Activated T-cell treated with anti-CD3 and anti-CD28 coated beads, Interleukin-2, amount 50 U/mL, for 72 hours (primary cell): ENCODE results near the gene RAB5B. TPM values are rescaled to one million over a fixed set of nuclear protein-coding genes. Genes with fewer than 3 reads are reported as not detected.
"Not testable (repeated sequence)": the region's sequence is repeated elsewhere in the genome, so short reads cannot be mapped to it uniquely, and the experiment has no call there.

Experiments
- ATAC-seq, 2 donors: fragments of 150-1000 bp; cut with Tn5 transposase; replicated peaks in 1 of 2; 2 replicates each; pipeline ENCODE4 v1.10.0; 2021; ENCODE audit warnings: moderate library complexity in 2 of 2, mild to moderate bottlenecking in 1 of 2
- DNase-seq, 2 donors: peaks; one replicate each; pipeline ENCODE4 v3.0.0; 2021 to 2022; ENCODE audit warnings: mixed read lengths in 1 of 2
- H3K27ac Mint-ChIP-seq: one replicate; pipeline ENCODE4 v1.8.0; 2022; ENCODE audit warnings: mild to moderate bottlenecking, moderate library complexity, mixed read lengths
- H3K27me3 Mint-ChIP-seq: one replicate; pipeline ENCODE4 v1.8.0; 2022; ENCODE audit warnings: low read depth, mixed read lengths
- H3K36me3 Mint-ChIP-seq, 2 donors: one replicate each; pipeline ENCODE4 v1.8.0; 2022; ENCODE audit warnings: mixed read lengths in 2 of 2, mild to moderate bottlenecking in 1 of 2; ENCODE audit not compliant: insufficient read depth in 2 of 2
- H3K4me1 Mint-ChIP-seq: one replicate; pipeline ENCODE4 v1.8.0; 2022; ENCODE audit warnings: low read depth, mixed read lengths
- H3K4me3 Mint-ChIP-seq, 2 donors: one replicate each; pipeline ENCODE4 v1.8.0; 2022; ENCODE audit warnings: mild to moderate bottlenecking in 2 of 2, mixed read lengths in 2 of 2, moderate library complexity in 2 of 2
- H3K9me3 Mint-ChIP-seq, 2 donors: one replicate each; pipeline ENCODE4 v1.8.0; 2022; ENCODE audit warnings: mixed read lengths in 2 of 2
- total RNA-seq, 2 donors: library from RNA; stranded (reverse); gene quantifications; one replicate each; pipeline ENCODE4 v1.2.3, GENCODE V29; 2022

The RAB5B gene
- total RNA-seq, 2 donors from 2014 or later, result 49.4 to 56.6 TPM

DNA sequence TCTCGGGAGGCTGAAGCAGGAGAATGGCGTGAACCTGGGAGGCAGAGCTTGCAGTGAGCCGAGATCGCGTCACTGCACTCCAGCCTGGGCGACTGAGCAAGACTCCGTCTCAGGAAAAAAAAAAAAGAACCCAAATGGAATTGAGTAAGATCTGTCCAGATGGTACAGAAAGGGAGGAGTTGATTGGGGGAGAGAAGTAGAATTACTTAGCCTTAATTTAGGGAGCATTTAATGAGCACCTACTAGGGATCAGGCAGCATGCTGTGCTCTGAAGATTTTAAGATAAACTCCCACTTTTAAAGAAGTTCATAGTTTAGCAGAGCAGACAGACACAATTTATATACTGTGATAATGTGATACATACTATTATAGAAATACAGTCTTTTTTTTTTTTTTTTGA is 4.5 kb downstream of the RAB5B start:
- no peaks in the 10 kb centered on the region for H3K27me3 Mint-ChIP-seq
- peak overlapping the region; percentile 56 for H3K27ac Mint-ChIP-seq
- no peak overlapping the region for H3K4me3 Mint-ChIP-seq
- H3K36me3 Mint-ChIP-seq, result peaks cover 0 to 9% of the 10 kb centered on the region in 2 donors
- ATAC-seq (no peak), DNase-seq (no peak)
- no peaks in the 10 kb centered on the region for H3K9me3 Mint-ChIP-seq
- peaks cover 7% of the 10 kb centered on the region for H3K4me1 Mint-ChIP-seq

GRCh38 chr12:55979069-55979468 is 5.2 kb downstream of the RAB5B start:
- no peak for ATAC-seq
- peaks cover 0 to 11% of the 10 kb centered on the region in 2 donors for H3K36me3 Mint-ChIP-seq

DNA sequence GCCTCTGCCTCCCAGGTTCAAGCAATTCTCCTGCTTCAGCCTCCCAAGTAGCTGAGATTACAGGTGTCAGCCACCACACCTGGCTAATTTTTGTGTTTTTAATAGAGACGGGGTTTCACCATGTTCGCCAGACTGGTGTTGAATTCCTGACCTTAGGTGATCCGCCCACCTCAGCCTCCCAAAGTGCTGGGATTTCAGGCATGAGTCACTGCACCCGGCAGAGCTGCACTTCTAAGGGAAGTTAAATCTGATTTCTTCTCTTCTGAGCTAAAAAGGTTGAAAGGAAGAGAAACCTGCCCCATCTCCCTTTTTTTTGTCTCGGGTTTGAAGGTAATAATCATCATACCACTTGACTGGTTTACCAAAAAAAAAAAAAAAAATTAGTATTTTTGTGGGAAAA is 8.0 kb downstream of the RAB5B start:
- H3K36me3 Mint-ChIP-seq, result peaks cover under 1 to 11% of the 10 kb centered on the region in 2 donors
- not testable (repeated sequence) for H3K27me3 Mint-ChIP-seq, H3K27ac Mint-ChIP-seq, ATAC-seq, H3K4me1 Mint-ChIP-seq, H3K9me3 Mint-ChIP-seq, H3K4me3 Mint-ChIP-seq, DNase-seq

More at GRCh38 chr12:55979069-55979468, 5.2 kb downstream of the RAB5B start:
- Mint-ChIP-seq H3K4me1 (peaks cover 7% of the 10 kb centered on the region), H3K27ac (peak overlapping the region; percentile 51), H3K27me3 (no peaks in the 10 kb centered on the region), H3K9me3 (no peaks in the 10 kb centered on the region), H3K4me3 (no peak overlapping the region)
- DNase-seq, result no peak

- no peaks in the 10 kb centered on the region for H3K27me3 Mint-ChIP-seq
- no peak for DNase-seq
- peaks cover 1 to 11% of the 10 kb centered on the region in 2 donors for H3K36me3 Mint-ChIP-seq
- H3K27ac Mint-ChIP-seq, result no peak overlapping the region
- no peaks in the 10 kb centered on the region for H3K9me3 Mint-ChIP-seq
- H3K4me3 Mint-ChIP-seq, result no peak overlapping the region
- ATAC-seq, result no peak
- H3K4me1 Mint-ChIP-seq, result no peaks in the 10 kb centered on the region
Measured at GRCh38 chr12:55982319-55982936, 8.6 kb downstream of the RAB5B start.

- peaks cover 1 to 11% of the 10 kb centered on the region in 2 donors for H3K36me3 Mint-ChIP-seq
- ATAC-seq, result no peak
Measured at GRCh38 chr12:55983232-55983842, 9.5 kb downstream of the RAB5B start.

GRCh38 chr12:55984861-55985260 is 11.0 kb downstream of the RAB5B start:
- H3K4me3 Mint-ChIP-seq, result no peak overlapping the region
- H3K9me3 Mint-ChIP-seq, result no peaks in the 10 kb centered on the region
- DNase-seq, result no peak
- H3K27me3 Mint-ChIP-seq, result no peaks in the 10 kb centered on the region
- ATAC-seq, result no peak
- no peak overlapping the region for H3K27ac Mint-ChIP-seq
- no peaks in the 10 kb centered on the region for H3K4me1 Mint-ChIP-seq
- H3K36me3 Mint-ChIP-seq, result peaks cover 1 to 17% of the 10 kb centered on the region in 2 donors

More at GRCh38 chr12:55983232-55983842, 9.5 kb downstream of the RAB5B start:
- H3K27me3 Mint-ChIP-seq, result no peaks in the 10 kb centered on the region
- DNase-seq, result no peak
- H3K27ac Mint-ChIP-seq, result no peak overlapping the region
- no peaks in the 10 kb centered on the region for H3K4me1 Mint-ChIP-seq
- no peak overlapping the region for H3K4me3 Mint-ChIP-seq
- H3K9me3 Mint-ChIP-seq, result no peaks in the 10 kb centered on the region

- Mint-ChIP-seq H3K27ac (no peak overlapping the region), H3K9me3 (no peaks in the 10 kb centered on the region), H3K4me3 (no peak overlapping the region), H3K27me3 (no peaks in the 10 kb centered on the region), H3K4me1 (no peaks in the 10 kb centered on the region), H3K36me3 (peaks cover 1 to 17% of the 10 kb centered on the region in 2 donors)
- no peak for DNase-seq
- no peak for ATAC-seq
Measured at GRCh38 chr12:55985341-55985740, 11.5 kb downstream of the RAB5B start.

DNA sequence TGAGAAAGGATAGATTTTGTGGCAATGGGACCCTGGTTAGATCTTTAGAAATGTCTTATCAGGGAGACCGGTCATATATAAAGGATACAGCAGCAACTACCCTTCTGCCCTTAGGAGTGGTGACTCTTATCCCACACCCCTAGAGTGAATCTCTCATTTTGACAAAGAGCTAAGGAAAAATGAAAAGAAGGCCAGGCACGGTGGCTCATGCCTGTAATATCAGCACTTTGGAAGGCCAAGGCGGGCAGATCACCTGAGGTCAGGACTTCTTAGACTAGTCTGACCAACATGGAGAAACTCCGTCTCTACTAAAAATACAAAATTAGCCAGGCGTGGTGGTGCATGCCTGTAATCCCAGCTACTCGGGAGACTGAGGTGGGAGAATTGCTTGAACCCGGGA is 12.1 kb downstream of the RAB5B start:
- H3K27ac Mint-ChIP-seq, DNase-seq, H3K4me1 Mint-ChIP-seq, H3K9me3 Mint-ChIP-seq, ATAC-seq, H3K27me3 Mint-ChIP-seq, H3K4me3 Mint-ChIP-seq: not testable (repeated sequence)
- peaks cover 1 to 13% of the 10 kb centered on the region in 2 donors for H3K36me3 Mint-ChIP-seq

- H3K9me3 Mint-ChIP-seq, result no peaks in the 10 kb centered on the region
- peaks cover 3% of the 10 kb centered on the region for H3K4me1 Mint-ChIP-seq
- ATAC-seq (no peak), DNase-seq (no peak)
- H3K4me3 Mint-ChIP-seq, result no peak overlapping the region
- H3K27me3 Mint-ChIP-seq, result no peaks in the 10 kb centered on the region
- peaks cover 4 to 16% of the 10 kb centered on the region in 2 donors for H3K36me3 Mint-ChIP-seq
- H3K27ac Mint-ChIP-seq, result no peak overlapping the region
Measured at GRCh38 chr12:55991110-55991509, 17.2 kb downstream of the RAB5B start.

- ATAC-seq (no peak), DNase-seq (no peak)
- H3K27ac Mint-ChIP-seq, result no peak overlapping the region
- peaks cover 3 to 17% of the 10 kb centered on the region in 2 donors for H3K36me3 Mint-ChIP-seq
- H3K9me3 Mint-ChIP-seq, result no peaks in the 10 kb centered on the region
- H3K27me3 Mint-ChIP-seq, result no peaks in the 10 kb centered on the region
- H3K4me1 Mint-ChIP-seq, result peaks cover 18% of the 10 kb centered on the region
- H3K4me3 Mint-ChIP-seq, result no peak overlapping the region
Measured at GRCh38 chr12:55993230-55993853, 19.5 kb downstream of the RAB5B start.

GRCh38 chr12:55995366-55995765 is 21.5 kb downstream of the RAB5B start:
- H3K9me3 Mint-ChIP-seq, result no peaks in the 10 kb centered on the region
- no peak for DNase-seq
- no peak for ATAC-seq
- peaks cover 23% of the 10 kb centered on the region for H3K4me1 Mint-ChIP-seq
- peaks cover 3 to 10% of the 10 kb centered on the region in 2 donors for H3K36me3 Mint-ChIP-seq
- no peaks in the 10 kb centered on the region for H3K27me3 Mint-ChIP-seq
- H3K27ac Mint-ChIP-seq, result no peak overlapping the region
- H3K4me3 Mint-ChIP-seq, result no peak overlapping the region

GRCh38 chr12:55996201-55996714 is 22.4 kb downstream of the RAB5B start:
- no peak overlapping the region for H3K27ac Mint-ChIP-seq
- peaks cover 23% of the 10 kb centered on the region for H3K4me1 Mint-ChIP-seq
- peak; percentile 58 to 69 for DNase-seq
- H3K9me3 Mint-ChIP-seq, result no peaks in the 10 kb centered on the region
- H3K36me3 Mint-ChIP-seq, result peaks cover 3 to 10% of the 10 kb centered on the region in 2 donors
- no peaks in the 10 kb centered on the region for H3K27me3 Mint-ChIP-seq
- H3K4me3 Mint-ChIP-seq, result peak overlapping the region; percentile 82 to 83
- ATAC-seq, result peak; percentile 40 to 57
